ENCODE measurements around the gene HIVEP3.
A peak's percentile ranks its signal among the peaks of the same experiment; 100 is the strongest.

Gene HIVEP3

GRCh38 chr1:41754540-41754939 is 164.2 kb downstream of the HIVEP3 start:
- no peaks in the 10 kb centered on the region for H3K36me3 ChIP-seq
- DNase-seq = no peak
- H3K4me3 ChIP-seq = no peak overlapping the region
- no peak overlapping the region for H3K27ac ChIP-seq
- intact Hi-C loops (cut with DNase I; ENCODE audit: low total_unique reads) = no loop called here
- no peaks in the 10 kb centered on the region for H3K27me3 ChIP-seq
- no peaks in the 10 kb centered on the region for H3K4me1 ChIP-seq
- TF ChIP-seq, protein P1, sequence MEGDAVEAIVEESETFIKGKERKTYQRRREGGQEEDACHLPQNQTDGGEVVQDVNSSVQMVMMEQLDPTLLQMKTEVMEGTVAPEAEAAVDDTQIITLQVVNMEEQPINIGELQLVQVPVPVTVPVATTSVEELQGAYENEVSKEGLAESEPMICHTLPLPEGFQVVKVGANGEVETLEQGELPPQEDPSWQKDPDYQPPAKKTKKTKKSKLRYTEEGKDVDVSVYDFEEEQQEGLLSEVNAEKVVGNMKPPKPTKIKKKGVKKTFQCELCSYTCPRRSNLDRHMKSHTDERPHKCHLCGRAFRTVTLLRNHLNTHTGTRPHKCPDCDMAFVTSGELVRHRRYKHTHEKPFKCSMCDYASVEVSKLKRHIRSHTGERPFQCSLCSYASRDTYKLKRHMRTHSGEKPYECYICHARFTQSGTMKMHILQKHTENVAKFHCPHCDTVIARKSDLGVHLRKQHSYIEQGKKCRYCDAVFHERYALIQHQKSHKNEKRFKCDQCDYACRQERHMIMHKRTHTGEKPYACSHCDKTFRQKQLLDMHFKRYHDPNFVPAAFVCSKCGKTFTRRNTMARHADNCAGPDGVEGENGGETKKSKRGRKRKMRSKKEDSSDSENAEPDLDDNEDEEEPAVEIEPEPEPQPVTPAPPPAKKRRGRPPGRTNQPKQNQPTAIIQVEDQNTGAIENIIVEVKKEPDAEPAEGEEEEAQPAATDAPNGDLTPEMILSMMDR (IDR thresholded peaks at IDR 0.05) = no peak
- no peaks in the 10 kb centered on the region for H3K9me3 ChIP-seq

- TF ChIP-seq, protein P1 (IDR thresholded peaks at IDR 0.05) = no peak
- H3K4me1 ChIP-seq = no peaks in the 10 kb centered on the region
- no peak for DNase-seq
- no peaks in the 10 kb centered on the region for H3K27me3 ChIP-seq
- no peaks in the 10 kb centered on the region for H3K36me3 ChIP-seq
- no peak overlapping the region for H3K27ac ChIP-seq
- intact Hi-C loops (cut with DNase I; ENCODE audit: low total_unique reads) = no loop called here
- H3K4me3 ChIP-seq = no peak overlapping the region
- H3K9me3 ChIP-seq = no peaks in the 10 kb centered on the region
Measured at GRCh38 chr1:41752514-41753170, 166.1 kb downstream of the HIVEP3 start.

DNA sequence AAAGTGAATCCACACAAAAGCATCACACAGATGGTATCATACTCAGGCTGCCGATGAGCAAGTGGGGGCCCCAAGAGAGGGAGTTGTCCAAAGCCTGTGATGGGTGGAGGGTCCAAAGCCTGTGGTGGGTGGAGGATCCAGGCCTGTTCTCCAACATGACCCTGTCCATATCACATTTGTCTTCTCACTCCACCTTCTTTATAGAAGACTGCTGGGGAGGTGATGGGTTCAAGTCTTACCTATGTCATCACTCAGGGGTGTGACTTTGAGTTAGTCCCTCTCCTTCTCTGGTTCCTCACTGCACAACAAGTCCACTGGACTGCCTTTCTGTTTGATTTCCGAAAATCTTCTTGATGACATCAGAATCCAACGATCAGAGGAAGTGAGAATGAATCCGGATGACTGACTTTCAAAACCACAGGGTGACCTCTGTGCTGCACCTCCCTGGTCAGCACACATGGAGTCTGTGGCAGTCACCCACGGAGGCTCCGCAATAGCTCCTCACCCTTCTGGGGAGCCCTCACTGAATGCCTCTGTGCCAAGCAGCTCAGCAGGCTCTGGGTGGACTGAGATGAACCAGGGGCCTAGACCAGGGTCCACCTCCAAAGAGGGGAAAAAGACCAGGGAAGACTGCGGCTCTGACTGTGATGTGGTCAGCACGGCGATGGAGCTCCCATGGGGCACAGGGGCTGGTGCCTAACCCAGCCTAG is 166.8 kb downstream of the HIVEP3 start:
- no peaks in the 10 kb centered on the region for H3K9me3 ChIP-seq
- no peaks in the 10 kb centered on the region for H3K36me3 ChIP-seq
- H3K4me1 ChIP-seq = no peaks in the 10 kb centered on the region
- H3K4me3 ChIP-seq = no peak overlapping the region
- DNase-seq = no peak
- H3K27me3 ChIP-seq = no peaks in the 10 kb centered on the region
- intact Hi-C loops (cut with DNase I; ENCODE audit: low total_unique reads) = no loop called here
- H3K27ac ChIP-seq = no peak overlapping the region
- TF ChIP-seq, protein P1 (IDR thresholded peaks at IDR 0.05) = no peak

GRCh38 chr1:41749991-41750745 is 168.6 kb downstream of the HIVEP3 start:
- no peaks in the 10 kb centered on the region for H3K9me3 ChIP-seq
- no peaks in the 10 kb centered on the region for H3K4me1 ChIP-seq
- no peaks in the 10 kb centered on the region for H3K27me3 ChIP-seq
- intact Hi-C loops (cut with DNase I; ENCODE audit: low total_unique reads) = no loop called here
- H3K36me3 ChIP-seq = no peaks in the 10 kb centered on the region
- H3K27ac ChIP-seq = no peak overlapping the region
- TF ChIP-seq, protein P1 (IDR thresholded peaks at IDR 0.05) = no peak
- peak in 1 of 2 donors; percentile 13 for DNase-seq
- H3K4me3 ChIP-seq = no peak overlapping the region

DNA sequence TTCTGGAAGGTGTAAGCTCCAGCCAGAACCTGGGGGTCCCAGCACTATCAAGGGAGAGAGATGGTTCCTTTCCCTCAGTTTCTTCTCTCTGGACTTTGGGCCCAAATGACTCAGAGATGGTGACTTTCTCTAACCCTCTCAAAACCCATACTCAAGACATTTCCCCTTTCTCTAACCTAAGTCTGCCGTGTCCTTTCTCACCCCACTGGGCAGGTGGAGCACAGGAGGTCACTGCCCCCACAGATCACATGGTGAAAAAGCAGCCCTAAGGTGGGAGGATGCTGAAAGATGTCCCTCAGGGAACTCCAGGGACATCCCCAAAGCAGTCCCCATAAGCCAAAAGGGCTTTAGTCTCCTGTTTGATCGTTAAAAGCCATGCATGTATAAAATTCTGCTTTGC is 173.7 kb downstream of the HIVEP3 start:
- Histone ChIP-seq H3K4me1 (no peaks in the 10 kb centered on the region), H3K27me3 (no peaks in the 10 kb centered on the region), H3K4me3 (no peak overlapping the region), H3K27ac (no peak overlapping the region), H3K36me3 (no peaks in the 10 kb centered on the region), H3K9me3 (no peaks in the 10 kb centered on the region)
- TF ChIP-seq, protein P1 (IDR thresholded peaks at IDR 0.05) = no peak
- DNase-seq = no peak
- intact Hi-C loops (cut with DNase I; ENCODE audit: low total_unique reads) = no loop called here

Measured in tibial artery (tissue), 4 donors.